Neural progenitor cell (in vitro differentiated cells): ENCODE results near the gene ARHGAP30. TPM values are rescaled to one million over a fixed set of nuclear protein-coding genes. Genes with fewer than 3 reads are reported as not detected.

Source experiments
- DNase-seq: peaks from one replicate; pipeline ENCODE4 v3.0.0-alpha.2; 2016; ENCODE audit warnings: low spot score
- H2AFZ ChIP-seq: fragments of 200-600 bp; sonication (generic); replicated peaks from 2 replicates; pipeline ENCODE4 v1.6.1; 2016; ENCODE audit warnings: antibody characterized with exemption
- H3F3A ChIP-seq: fragments of 200-600 bp; sonication (generic); 2 replicates; pipeline ENCODE4 v1.6.1; 2016; ENCODE audit warnings: antibody characterized with exemption, low read depth
- H3K27ac ChIP-seq: fragments of 200-600 bp; sonication (generic); 2 replicates; pipeline ENCODE4 v1.5.1; 2016; ENCODE audit warnings: mild to moderate bottlenecking
- H3K27me3 ChIP-seq: fragments of 200-600 bp; sonication (generic); 2 replicates; pipeline ENCODE4 v1.6.1; 2016; ENCODE audit warnings: mild to moderate bottlenecking, moderate library complexity
- H3K36me3 ChIP-seq: fragments of 200-600 bp; sonication (generic); 2 replicates; pipeline ENCODE4 v1.5.1; 2016
- H3K4me1 ChIP-seq: fragments of 200-600 bp; sonication (generic); 2 replicates; pipeline ENCODE4 v1.6.1; 2016; ENCODE audit warnings: mixed run types
- H3K4me2 ChIP-seq: fragments of 200-600 bp; sonication (generic); 2 replicates; pipeline ENCODE4 v1.6.1; 2016
- H3K4me3 ChIP-seq: fragments of 200-600 bp; sonication (generic); 2 replicates; pipeline ENCODE4 v1.5.1; 2016
- H3K79me2 ChIP-seq: fragments of 200-600 bp; sonication (generic); 2 replicates; pipeline ENCODE4 v1.6.1; 2016; ENCODE audit warnings: low read depth
- H3K9ac ChIP-seq: fragments of 200-600 bp; sonication (generic); 2 replicates; pipeline ENCODE4 v1.6.1; 2016
- H3K9me3 ChIP-seq: fragments of 200-600 bp; sonication (generic); 2 replicates; pipeline ENCODE4 v1.5.1; 2016; ENCODE audit warnings: low read depth
- H4K20me1 ChIP-seq: fragments of 200-600 bp; sonication (generic); 2 replicates; pipeline ENCODE4 v1.6.1; 2016; ENCODE audit warnings: low read depth
- H3K27ac Mint-ChIP-seq: 3 replicates; pipeline ENCODE4 v1.8.0; 2021; ENCODE audit warnings: mixed read lengths
- H3K27me3 Mint-ChIP-seq: 2 replicates; pipeline ENCODE4 v1.8.0; 2022; ENCODE audit warnings: low read depth, mild to moderate bottlenecking, inconsistent platforms, moderate library complexity, mixed read lengths; ENCODE audit not compliant: insufficient read depth
- H3K36me3 Mint-ChIP-seq: 3 replicates; pipeline ENCODE4 v1.8.0; 2021; ENCODE audit warnings: mixed read lengths
- H3K4me1 Mint-ChIP-seq: 3 replicates; pipeline ENCODE4 v1.8.0; 2021; ENCODE audit warnings: mixed read lengths
- H3K4me3 Mint-ChIP-seq: 3 replicates; pipeline ENCODE4 v1.8.0; 2021; ENCODE audit warnings: mild to moderate bottlenecking, moderate library complexity, mixed read lengths
- H3K9me3 Mint-ChIP-seq: 3 replicates; pipeline ENCODE4 v1.8.0; 2020; ENCODE audit warnings: mixed read lengths
- EZH2 ChIP-seq: fragments of 200-600 bp; sonication (generic); IDR thresholded peaks from 2 replicates; pipeline ENCODE4 v1.6.1; 2017; ENCODE audit warnings: antibody characterized with exemption, mild to moderate bottlenecking, moderate library complexity
- EZH2phosphoT487 ChIP-seq: fragments of 200-600 bp; sonication (generic); IDR thresholded peaks from 2 replicates; pipeline ENCODE4 v1.6.1; 2017; ENCODE audit warnings: antibody characterized with exemption
- total RNA-seq: library from RNA; depleted of rRNA; stranded (reverse); fragments of >200 nt; gene quantifications from 2 replicates; pipeline ENCODE4 v1.2.3, GENCODE V29; 2015; ENCODE audit warnings: low replicate concordance
- TF ChIP-seq, protein P1 (sequence below): fragments of 200-600 bp; sonication (generic); IDR thresholded peaks from 2 replicates; pipeline ENCODE4 v1.5.1; 2017; ENCODE audit warnings: antibody characterized with exemption, mild to moderate bottlenecking

Gene ARHGAP30
- total RNA-seq, 1 donor from 2014 or later = not detected

DNA sequence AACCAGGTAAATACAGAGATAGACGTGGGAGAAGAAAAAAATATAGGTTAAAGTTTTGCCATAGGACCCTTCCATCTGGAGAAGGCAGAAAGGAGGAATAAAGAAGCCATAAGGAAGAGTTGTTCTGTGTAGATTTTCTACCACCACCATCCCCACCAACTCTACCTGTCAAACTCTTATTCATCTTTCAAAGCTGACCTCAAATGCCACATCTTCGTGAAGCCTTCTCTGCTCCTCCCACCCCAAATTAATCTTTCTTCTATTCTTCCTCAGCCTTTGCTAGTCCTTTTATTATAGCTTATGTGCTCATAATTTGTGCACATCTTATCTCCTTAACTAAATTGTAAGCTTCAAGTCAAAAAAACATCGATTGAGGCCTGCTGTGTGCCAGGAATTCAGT, 20.9 kb upstream of the ARHGAP30 start:
- H3K4me1 ChIP-seq = peaks cover 7% of the 10 kb centered on the region
- H3F3A ChIP-seq = no peaks in the 10 kb centered on the region
- H4K20me1 ChIP-seq = no peaks in the 10 kb centered on the region
- no peak for DNase-seq
- H3K36me3 ChIP-seq = no peaks in the 10 kb centered on the region
- TF ChIP-seq EZH2 = no peak
- no peak for TF ChIP-seq EZH2phosphoT487
- TF ChIP-seq, protein P1, sequence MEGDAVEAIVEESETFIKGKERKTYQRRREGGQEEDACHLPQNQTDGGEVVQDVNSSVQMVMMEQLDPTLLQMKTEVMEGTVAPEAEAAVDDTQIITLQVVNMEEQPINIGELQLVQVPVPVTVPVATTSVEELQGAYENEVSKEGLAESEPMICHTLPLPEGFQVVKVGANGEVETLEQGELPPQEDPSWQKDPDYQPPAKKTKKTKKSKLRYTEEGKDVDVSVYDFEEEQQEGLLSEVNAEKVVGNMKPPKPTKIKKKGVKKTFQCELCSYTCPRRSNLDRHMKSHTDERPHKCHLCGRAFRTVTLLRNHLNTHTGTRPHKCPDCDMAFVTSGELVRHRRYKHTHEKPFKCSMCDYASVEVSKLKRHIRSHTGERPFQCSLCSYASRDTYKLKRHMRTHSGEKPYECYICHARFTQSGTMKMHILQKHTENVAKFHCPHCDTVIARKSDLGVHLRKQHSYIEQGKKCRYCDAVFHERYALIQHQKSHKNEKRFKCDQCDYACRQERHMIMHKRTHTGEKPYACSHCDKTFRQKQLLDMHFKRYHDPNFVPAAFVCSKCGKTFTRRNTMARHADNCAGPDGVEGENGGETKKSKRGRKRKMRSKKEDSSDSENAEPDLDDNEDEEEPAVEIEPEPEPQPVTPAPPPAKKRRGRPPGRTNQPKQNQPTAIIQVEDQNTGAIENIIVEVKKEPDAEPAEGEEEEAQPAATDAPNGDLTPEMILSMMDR = no peak
- H3K27me3 ChIP-seq = no peaks in the 10 kb centered on the region
- peaks cover 3% of the 10 kb centered on the region for H3K27me3 Mint-ChIP-seq
- no peaks in the 10 kb centered on the region for H3K9me3 ChIP-seq
- H3K27ac ChIP-seq = no peak overlapping the region
- H3K4me2 ChIP-seq = no peak overlapping the region
- H3K79me2 ChIP-seq = no peaks in the 10 kb centered on the region
- H2AFZ ChIP-seq = no peak overlapping the region
- H3K27ac Mint-ChIP-seq = no peak overlapping the region
- no peak overlapping the region for H3K4me3 Mint-ChIP-seq
- H3K4me3 ChIP-seq = no peak overlapping the region
- H3K9ac ChIP-seq = no peak overlapping the region
- H3K9me3 Mint-ChIP-seq = no peaks in the 10 kb centered on the region
- H3K36me3 Mint-ChIP-seq = no peaks in the 10 kb centered on the region
- H3K4me1 Mint-ChIP-seq = peaks cover 4% of the 10 kb centered on the region

DNA sequence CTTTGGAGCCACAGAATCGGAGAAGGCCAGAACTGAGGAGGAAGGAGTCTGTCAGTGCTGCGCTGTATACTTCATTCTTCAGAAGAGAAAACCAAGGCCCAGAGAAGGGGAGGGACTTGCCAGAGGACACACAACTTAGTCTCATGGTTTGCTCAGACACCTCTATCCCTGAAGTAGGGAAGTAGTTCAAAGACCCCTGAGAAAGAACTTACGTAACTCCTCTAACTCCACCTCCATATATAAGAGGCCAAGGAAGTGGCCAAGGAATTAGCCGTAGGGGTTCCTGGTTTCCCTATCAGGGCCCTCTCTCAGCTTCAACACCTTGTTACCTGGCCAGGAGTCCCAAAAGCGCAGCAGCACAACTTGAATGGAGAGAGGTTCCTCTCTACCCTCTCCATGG, 20.2 kb upstream of the ARHGAP30 start:
- H3K4me3 ChIP-seq = no peak overlapping the region
- no peaks in the 10 kb centered on the region for H3K36me3 ChIP-seq
- DNase-seq = no peak
- no peak overlapping the region for H3K27ac ChIP-seq
- H3K27ac Mint-ChIP-seq = no peak overlapping the region
- H3K27me3 Mint-ChIP-seq = peaks cover 2% of the 10 kb centered on the region
- no peaks in the 10 kb centered on the region for H3K27me3 ChIP-seq
- no peak overlapping the region for H3K4me3 Mint-ChIP-seq
- H3K4me1 Mint-ChIP-seq = peaks cover 11% of the 10 kb centered on the region
- no peak overlapping the region for H2AFZ ChIP-seq
- H3K79me2 ChIP-seq = no peaks in the 10 kb centered on the region
- TF ChIP-seq EZH2phosphoT487 (no peak), EZH2 (no peak)
- TF ChIP-seq, protein P1 = no peak
- H3K36me3 Mint-ChIP-seq = no peaks in the 10 kb centered on the region
- no peaks in the 10 kb centered on the region for H4K20me1 ChIP-seq
- H3K4me2 ChIP-seq = no peak overlapping the region
- no peak overlapping the region for H3K9ac ChIP-seq
- H3K4me1 ChIP-seq = peaks cover 11% of the 10 kb centered on the region
- no peaks in the 10 kb centered on the region for H3F3A ChIP-seq
- no peaks in the 10 kb centered on the region for H3K9me3 ChIP-seq
- H3K9me3 Mint-ChIP-seq = no peaks in the 10 kb centered on the region

DNA sequence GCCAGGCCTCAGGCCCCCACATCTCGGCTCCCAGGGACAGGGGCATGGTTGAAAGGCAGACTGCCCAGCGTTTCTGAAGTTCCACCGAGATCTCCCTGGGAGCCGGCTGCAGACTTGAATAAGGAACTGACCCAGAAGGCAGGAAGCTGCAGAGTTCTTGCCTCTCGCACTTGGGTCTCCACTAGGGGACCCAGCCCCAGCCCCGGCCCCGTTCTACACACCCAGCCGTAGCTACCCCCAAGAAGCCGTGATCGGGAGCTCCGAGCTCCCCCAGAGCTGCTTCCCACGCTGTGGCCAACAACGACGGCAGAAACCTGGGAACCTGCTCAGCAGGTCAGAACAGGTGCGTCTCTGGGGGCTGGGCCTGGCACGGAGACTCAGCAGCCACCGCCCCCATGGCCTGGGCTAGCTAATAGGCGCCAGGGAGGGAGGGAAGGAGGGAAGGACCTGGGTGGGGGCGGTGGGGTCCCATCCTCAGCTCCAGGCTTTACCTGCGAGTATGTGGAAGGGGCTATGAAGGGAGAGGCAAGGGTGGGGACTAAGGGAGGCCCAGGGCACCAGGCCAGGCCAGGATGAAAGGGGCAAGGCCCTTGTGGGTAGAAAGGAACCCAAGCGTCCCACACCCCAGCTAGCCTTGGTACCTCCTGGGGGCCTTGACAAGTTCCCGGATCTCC, 19.7 kb upstream of the ARHGAP30 start, which contains the start of gene NECTIN4:
Gene NECTIN4 (minus strand): TSS at position 308 of the 674 bp plus-strand sequence. CDS start 262 bp downstream, at position 46.
- no peaks in the 10 kb centered on the region for H3K9me3 Mint-ChIP-seq
- peak within 1 kb of the TSS; percentile 3 for H3K27ac Mint-ChIP-seq
- Histone ChIP-seq H3K79me2 (no peaks in the 10 kb centered on the region), H4K20me1 (no peaks in the 10 kb centered on the region), H3K4me2 (no peak within 1 kb of the TSS), H3K4me1 (peaks cover 11% of the 10 kb centered on the region), H3K4me3 (no peak within 1 kb of the TSS), H3K27ac (no peak within 1 kb of the TSS), H3K27me3 (no peaks in the 10 kb centered on the region), H3F3A (no peaks in the 10 kb centered on the region), H2AFZ (no peak within 1 kb of the TSS), H3K9me3 (no peaks in the 10 kb centered on the region), H3K9ac (no peak within 1 kb of the TSS), H3K36me3 (no peaks in the 10 kb centered on the region)
- TF ChIP-seq, protein P1 = no peak
- TF ChIP-seq EZH2 (no peak), EZH2phosphoT487 (no peak)
- peaks cover 13% of the 10 kb centered on the region for H3K4me1 Mint-ChIP-seq
- no peak within 1 kb of the TSS for H3K4me3 Mint-ChIP-seq
- H3K36me3 Mint-ChIP-seq = no peaks in the 10 kb centered on the region
- no peak for DNase-seq
- H3K27me3 Mint-ChIP-seq = peaks cover 2% of the 10 kb centered on the region
